ENCODE data around the gene ROM1.

- TF ChIP-seq POLR2AphosphoS5 (IDR thresholded peaks at IDR 0.05; ENCODE audit: low read depth, low read length) (no peak), POLR2A (IDR thresholded peaks at IDR 0.05; ENCODE audit: low read depth, low read length) (no peak), TAF1 (IDR thresholded peaks at IDR 0.05; ENCODE audit: borderline replicate concordance, low read depth, low read length) (no peak)
Observed at GRCh38 chr11:62632492-62632891, 19.4 kb downstream of the ROM1 start.

Measured in GM12892 (cell line).